Left ventricle myocardium superior (tissue), 1 donor: ENCODE measurements around the gene KCTD19. TPM values are rescaled to one million over a fixed set of nuclear protein-coding genes. Genes with fewer than 3 reads are reported as not detected.

ENCODE experiments used
- ATAC-seq: fragments of 200-7000 bp; cut with Tn5 transposase; one replicate; pipeline ENCODE4 v1.9.1; 2020; ENCODE audit warnings: mild to moderate bottlenecking, moderate library complexity
- DNase-seq: peaks from one replicate; pipeline ENCODE4 v3.0.0-alpha.2; 2020
- intact Hi-C: fragments of 100-400 bp; cut with micrococcal nuclease; formaldehyde crosslinking; loops from one replicate; pipeline ENCODE4 v1.11.0; 2022
- total RNA-seq: library from RNA; stranded (reverse); fragmentation: NEBNext Ultra II Directional; extraction: Animal tissue kit (Norgen Biotek cat#: 25700); gene quantifications from one replicate; pipeline ENCODE4 v1.2.1, GENCODE V29; 2021
- donor health status: DM: no; HTN: yes; CAD: no; lungs with severe emphysema.

The KCTD19 gene
- total RNA-seq, 1 donor from 2014 or later, result not detected

DNA sequence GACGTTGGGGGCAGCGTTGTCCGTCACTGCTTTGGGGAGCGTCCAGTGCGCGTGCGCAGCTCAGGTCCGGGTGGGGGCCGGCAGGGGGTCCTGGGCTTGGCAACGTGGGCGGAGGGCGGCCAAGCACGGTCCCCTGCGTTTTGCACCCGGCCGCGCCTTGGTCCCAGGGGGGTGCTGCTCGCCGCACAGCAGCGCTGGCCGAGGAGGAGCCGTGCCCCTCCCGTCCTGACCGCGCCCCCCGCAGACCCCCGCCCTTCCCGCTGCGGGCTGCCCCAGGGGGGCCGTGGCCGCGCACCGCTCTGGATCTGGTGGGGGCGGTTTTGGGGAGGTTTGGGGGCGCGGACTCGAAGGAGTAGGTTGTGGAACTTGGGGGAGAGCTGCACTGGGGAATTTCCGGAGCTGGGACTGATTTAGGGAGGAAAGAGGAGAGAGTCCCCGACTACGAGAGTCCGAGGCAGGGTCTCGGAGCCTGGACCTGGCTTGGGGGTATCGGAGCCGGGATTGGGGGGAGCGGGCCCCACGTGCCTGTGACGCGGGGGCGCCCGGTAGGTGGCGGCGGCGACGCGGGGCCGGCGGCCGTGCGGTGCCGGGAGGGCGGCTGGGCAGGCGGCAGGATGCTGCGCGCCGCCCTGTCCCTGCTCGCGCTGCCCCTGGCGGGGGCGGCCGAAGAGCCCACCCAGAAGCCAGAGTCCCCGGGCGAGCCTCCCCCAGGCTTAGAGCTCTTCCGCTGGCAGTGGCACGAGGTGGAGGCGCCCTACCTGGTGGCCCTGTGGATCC, 78.0 kb downstream of the KCTD19 start, which contains the start of gene SLC9A5:
TSS of gene SLC9A5 (plus strand) at position 579 of the 777 bp plus-strand sequence. CDS start at position 615, 36 bp downstream.
- ATAC-seq, result no peak
- intact Hi-C loops, result no loop called here

GRCh38 chr16:67248073-67248400, 78.5 kb downstream of the KCTD19 start:
- intact Hi-C loops, result no loop called here
- ATAC-seq, result no peak

More for the DNA sequence above, 78.0 kb downstream of the KCTD19 start, which contains the start of gene SLC9A5:
- DNase-seq, result peak; percentile 63

DNA sequence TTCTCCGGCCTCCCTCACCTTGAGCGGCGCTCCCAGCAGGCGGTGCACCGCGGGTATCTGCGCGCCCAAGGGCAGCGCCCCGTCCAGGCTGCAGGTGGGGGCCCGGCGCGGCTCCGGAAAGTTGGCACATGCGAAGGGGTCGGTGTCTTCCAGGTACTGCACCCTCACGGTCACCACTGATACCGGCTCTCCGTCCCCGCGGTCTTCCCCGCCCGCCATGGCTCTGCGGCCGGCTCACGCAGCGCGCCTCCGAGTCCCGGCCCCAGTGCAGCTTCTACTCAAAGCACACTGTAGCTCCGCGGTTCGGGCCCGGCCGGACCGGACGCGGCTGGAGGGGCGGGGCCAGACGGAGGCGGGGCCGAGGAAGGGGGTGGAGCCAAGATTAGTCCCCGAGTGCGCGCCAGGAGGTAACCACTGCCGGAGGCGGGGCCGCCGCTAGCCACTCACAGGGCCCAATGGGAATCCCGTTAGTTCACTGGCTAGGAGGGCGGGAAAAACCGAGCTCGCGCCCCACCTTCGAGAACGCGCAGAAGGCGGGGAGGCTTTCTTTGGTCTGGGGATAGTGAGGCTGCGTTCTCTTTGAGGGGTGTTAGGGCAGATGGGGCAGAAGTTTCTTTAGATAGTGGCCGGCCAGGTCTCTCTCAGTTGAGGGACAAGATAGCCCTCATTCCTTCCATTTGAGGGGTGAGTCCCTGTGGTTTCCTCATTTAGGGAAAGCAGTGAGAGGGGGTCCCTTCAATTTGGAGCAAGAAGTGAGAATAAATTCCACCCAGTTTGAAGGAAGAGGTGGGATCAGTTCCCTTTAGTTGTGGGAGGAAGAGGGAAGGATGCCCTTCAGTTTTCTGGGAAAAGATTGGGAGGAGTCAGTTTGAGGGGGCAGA, 79.1 kb downstream of the KCTD19 start, which contains the start of gene FHOD1:
TSS of gene FHOD1 (minus strand) at position 290 of the 881 bp plus-strand sequence. CDS start at position 219, 71 bp downstream.
- DNase-seq (peak; percentile 99), ATAC-seq (peak; percentile 80)
- intact Hi-C loops, result no loop called here

More at GRCh38 chr16:67248073-67248400, 78.5 kb downstream of the KCTD19 start:
- DNase-seq, result no peak

GRCh38 chr16:67246756-67247191, 79.8 kb downstream of the KCTD19 start:
- intact Hi-C loops, result no loop called here
- DNase-seq (no peak), ATAC-seq (peak; percentile 14)

DNA sequence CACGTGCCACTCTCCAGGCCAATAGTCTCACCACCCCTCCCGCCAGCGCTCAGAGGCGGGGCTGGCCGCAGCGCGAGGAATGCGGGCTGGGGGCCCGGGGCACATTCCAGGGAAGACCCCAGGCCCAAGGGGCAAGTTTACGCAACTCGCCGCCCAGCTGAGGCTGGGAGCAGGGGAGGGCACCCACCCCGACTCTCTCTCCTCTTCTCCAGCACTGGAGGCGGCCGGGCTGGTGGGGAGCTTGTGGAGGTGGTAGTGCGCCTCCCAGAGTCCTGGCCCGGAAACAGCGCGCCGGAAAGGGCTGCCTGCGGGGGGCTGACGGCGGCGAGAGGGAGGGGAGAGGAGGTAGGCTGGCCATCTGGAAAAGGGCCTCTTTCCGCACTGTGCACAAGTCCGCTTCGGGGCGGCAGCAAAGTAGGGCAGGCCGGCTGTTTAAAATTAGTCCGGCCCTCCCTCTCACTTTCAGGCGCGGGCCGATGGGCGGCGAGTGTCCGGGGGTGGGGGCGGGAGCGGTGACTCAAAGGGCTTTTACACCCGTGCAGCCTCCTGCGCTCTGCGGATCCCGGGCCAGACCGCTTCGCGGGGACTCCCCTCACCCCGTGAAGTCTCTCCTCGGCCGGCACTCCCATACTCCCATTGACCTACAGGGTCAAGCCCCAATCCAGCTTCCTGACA, 80.3 kb downstream of the KCTD19 start:
- DNase-seq (peak; percentile 87), ATAC-seq (peak; percentile 51)
- intact Hi-C loops, result no loop called here

GRCh38 chr16:67245674-67246080, 80.9 kb downstream of the KCTD19 start:
- intact Hi-C loops, result no loop called here
- no peak for ATAC-seq
- DNase-seq, result no peak

GRCh38 chr16:67245186-67245585, 81.4 kb downstream of the KCTD19 start:
- no peak for ATAC-seq
- no peak for DNase-seq
- intact Hi-C loops, result no loop called here

GRCh38 chr16:67244387-67245185, 82.0 kb downstream of the KCTD19 start:
- peak; percentile 51 for ATAC-seq
- intact Hi-C loops, result no loop called here
- DNase-seq, result peak; percentile 78

DNA sequence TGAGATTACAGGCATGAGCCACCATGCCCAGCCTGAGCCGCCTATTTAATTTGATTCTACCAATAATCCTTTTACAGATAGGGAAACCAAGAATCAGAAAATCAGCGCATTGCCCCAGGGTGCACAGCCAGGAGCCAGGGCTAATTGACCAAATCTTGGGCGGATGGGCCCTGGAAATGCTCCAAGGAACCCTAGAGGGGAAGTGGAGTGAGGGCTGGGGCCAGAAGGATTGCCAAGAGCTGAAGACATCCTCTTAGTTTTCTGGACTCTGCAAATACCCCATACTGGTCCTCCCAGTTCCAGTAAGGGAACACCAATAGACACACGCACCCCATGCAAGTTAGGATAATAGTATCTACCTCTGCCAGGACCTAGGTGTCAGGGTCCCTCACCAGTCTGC, 83.1 kb downstream of the KCTD19 start:
- DNase-seq (peak; percentile 55), ATAC-seq (no peak)
- intact Hi-C loops, result no loop called here

DNA sequence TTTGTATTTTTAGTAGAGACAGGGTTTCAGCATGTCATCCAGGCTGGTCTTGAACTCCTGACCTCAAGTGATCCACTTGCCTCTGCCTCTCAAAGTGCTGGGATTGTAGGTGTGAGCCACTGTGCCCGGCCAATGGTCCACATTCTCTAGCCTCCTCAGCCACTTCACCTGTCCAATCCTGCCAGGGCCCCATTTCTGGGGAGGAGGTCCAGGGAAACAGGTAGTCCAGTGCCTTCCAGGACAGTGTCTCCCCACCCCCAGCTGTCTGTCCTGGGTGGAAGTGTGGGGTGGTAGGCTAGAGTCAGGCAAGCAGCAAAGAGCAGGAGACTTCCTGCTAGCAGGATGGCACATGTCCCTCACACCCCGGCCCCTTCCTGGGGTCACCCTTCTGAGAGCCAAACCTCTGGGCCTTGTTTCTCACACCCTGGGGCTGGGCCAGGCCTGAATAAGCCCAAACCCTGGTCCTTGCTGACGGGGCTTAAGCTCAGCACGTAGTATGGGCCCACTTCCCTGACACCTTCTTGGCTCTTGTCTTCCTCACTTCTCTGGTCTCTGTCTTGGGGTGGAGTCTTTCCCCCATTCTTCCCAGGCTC, 84.3 kb downstream of the KCTD19 start:
- ATAC-seq, result no peak
- intact Hi-C loops, result no loop called here
- DNase-seq, result peak; percentile 35

DNA sequence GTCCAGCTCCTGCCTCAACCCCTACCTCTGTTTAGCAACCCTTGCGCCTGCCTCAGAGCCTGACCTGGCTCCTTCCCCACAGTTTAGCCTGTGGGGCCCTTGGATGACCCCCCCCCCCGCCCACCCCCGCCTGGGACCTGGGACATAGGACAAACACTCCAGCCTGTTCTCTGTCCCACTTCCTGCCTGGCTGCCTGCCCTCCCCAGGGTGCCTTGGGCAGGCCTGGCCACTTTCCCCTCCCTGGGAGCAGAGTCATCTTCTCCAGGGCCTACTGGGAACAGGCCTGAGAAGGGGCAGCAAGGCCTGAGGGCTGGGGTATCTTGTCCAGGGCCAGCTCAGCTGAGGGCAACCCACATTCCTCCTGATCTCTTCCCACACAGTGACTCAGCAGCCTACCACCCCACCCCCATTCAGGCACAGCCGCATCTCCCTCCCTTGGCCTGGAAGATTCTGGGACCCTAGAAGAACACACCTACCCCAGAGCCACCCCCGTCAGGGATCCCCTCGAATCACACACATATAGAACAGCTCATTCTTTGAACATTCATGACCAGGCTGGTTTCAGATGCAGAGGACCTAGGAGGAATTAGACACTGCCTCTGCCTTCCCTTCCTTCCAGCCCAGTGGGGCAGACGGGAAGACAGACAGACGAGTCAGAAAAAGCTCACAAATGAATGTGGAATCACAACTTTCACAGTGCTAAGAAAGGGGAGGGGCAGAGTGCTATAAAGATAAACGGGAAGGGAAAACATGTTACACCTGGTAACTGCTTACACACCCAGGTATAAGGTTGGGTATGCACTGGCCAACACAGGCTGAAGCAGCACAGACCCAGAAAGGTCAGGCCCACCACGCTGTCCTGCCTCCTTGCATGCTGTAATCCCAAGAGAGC, 85.3 kb downstream of the KCTD19 start:
- DNase-seq (peak; percentile 84), ATAC-seq (peak; percentile 47)
- intact Hi-C loops, result no loop called here

DNA sequence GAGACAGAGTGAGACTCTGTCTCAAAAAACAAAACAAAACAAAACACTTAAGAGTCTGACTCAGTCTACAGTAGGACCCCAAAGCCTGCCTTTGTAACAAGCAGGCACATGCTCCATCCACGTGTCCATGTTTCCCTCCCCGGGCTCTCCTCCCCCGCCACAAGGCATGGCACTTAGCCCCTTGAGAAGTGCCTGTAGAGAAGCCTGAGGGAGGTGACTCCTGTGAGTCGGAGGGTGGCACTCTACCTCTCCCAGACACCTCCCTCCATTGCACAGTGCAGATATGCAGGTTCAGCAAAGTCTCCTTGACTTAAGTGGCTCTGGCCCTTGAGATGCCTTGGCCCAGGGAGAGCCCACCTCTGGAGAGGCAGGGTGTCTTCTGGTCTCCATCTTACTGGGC, 86.0 kb downstream of the KCTD19 start:
- intact Hi-C loops, result no loop called here
- DNase-seq, result peak; percentile 18
- no peak for ATAC-seq

Other genes with a start within 250 kb of the KCTD19 start
- gene PHAF1, start 216.8 kb downstream of the KCTD19 start, total RNA-seq, result 10.7 TPM
- 7.8 TPM for gene B3GNT9, start 175.7 kb downstream of the KCTD19 start, total RNA-seq
- gene TRADD, start 166.8 kb downstream of the KCTD19 start, total RNA-seq, result 7.2 TPM
- gene FBXL8, start 166.8 kb downstream of the KCTD19 start, total RNA-seq, result 12.0 TPM
- 71.0 TPM for gene HSF4, start 162.0 kb downstream of the KCTD19 start, total RNA-seq
- 125 TPM for gene NOL3, start 156.2 kb downstream of the KCTD19 start, total RNA-seq
- gene MATCAP1, start 142.8 kb downstream of the KCTD19 start, total RNA-seq, result 12.4 TPM
- 4.1 TPM for gene EXOC3L1, start 136.6 kb downstream of the KCTD19 start, total RNA-seq
- gene E2F4, start 134.6 kb downstream of the KCTD19 start, total RNA-seq, result 35.7 TPM
- 0.79 TPM for gene ELMO3, start 127.6 kb downstream of the KCTD19 start, total RNA-seq
- gene TMEM208, start 99.6 kb downstream of the KCTD19 start, total RNA-seq, result 11.7 TPM
- gene FHOD1, start 79.3 kb downstream of the KCTD19 start, total RNA-seq, result 14.5 TPM
- gene SLC9A5, start 77.8 kb downstream of the KCTD19 start, total RNA-seq, result 1.2 TPM
- gene PLEKHG4, start 47.2 kb downstream of the KCTD19 start, total RNA-seq, result 1.5 TPM
- gene LRRC36, start 74 bp upstream of the KCTD19 start, total RNA-seq, result not detected
- gene TPPP3, start 66.8 kb upstream of the KCTD19 start, total RNA-seq, result 8.9 TPM
- gene ZDHHC1, start 89.7 kb upstream of the KCTD19 start, total RNA-seq, result 3.5 TPM
- gene HSD11B2, start 104.4 kb upstream of the KCTD19 start, total RNA-seq, result 0.89 TPM
- gene ATP6V0D1, start 154.4 kb upstream of the KCTD19 start, total RNA-seq, result 66.6 TPM
- gene AGRP, start 156.8 kb upstream of the KCTD19 start, total RNA-seq, result not detected
- gene RIPOR1, start 202.1 kb upstream of the KCTD19 start, total RNA-seq, result 76.1 TPM
- gene CTCF, start 235.8 kb upstream of the KCTD19 start, total RNA-seq, result 32.8 TPM